G401 (cell line): Measurements from ENCODE around the gene CYP39A1. TPM values are rescaled to one million over a fixed set of nuclear protein-coding genes. Genes with fewer than 3 reads are reported as not detected.
A peak's percentile ranks its signal among the peaks of the same experiment; 100 is the strongest.

Experiments used
- DNase-seq: peaks from one replicate; pipeline ENCODE4 v3.0.0-alpha.2; 2015; ENCODE audit warnings: low spot score
- in situ Hi-C: cut with HindIII; loops from 2 replicates; pipeline ENCODE4 v1.10.0; 2016; ENCODE audit warnings: low sequenced_read_pairs, mixed read lengths
- total RNA-seq: library from RNA; depleted of rRNA; stranded (reverse); fragments of >200 nt; shearing (Covaris generic); gene quantifications from 2 replicates; pipeline ENCODE4 v1.2.3, GENCODE V29; 2014

CYP39A1 gene
- total RNA-seq, 1 experiment from 2014 or later = not detected

- no peak for DNase-seq
- in situ Hi-C loops = no loop called here
Measured at GRCh38 chr6:46528961-46529750, 123.5 kb downstream of the CYP39A1 start.

GRCh38 chr6:46526607-46527006 is 126.0 kb downstream of the CYP39A1 start:
- DNase-seq = peak; percentile 25

GRCh38 chr6:46525583-46525982 is 127.0 kb downstream of the CYP39A1 start:
- in situ Hi-C loops = no loop called here
- DNase-seq = no peak

More at GRCh38 chr6:46526607-46527006, 126.0 kb downstream of the CYP39A1 start:
- in situ Hi-C loops = no loop called here

DNA sequence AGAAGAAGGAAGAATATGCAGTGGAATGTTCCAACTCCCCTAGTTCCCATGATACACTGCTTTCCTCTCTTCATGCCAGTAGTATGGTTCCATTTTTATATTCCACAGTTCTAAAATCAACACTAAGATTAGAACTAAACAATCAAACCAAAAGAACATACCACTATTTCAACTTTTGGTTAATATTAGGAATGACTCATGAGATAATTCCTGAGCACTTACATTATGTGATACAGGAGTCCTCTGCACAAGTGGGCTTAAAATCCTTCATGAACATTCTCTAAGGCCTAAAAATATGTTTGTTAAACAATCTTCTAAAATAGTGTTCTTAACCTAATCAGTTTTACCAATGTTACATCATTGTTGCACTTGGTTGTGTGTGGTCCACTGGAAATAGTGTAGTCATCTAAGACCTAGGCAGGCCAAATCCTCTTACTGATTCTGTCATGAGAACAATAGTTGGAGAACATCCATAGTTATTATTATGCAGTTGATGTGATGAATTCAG is 131.1 kb downstream of the CYP39A1 start:
- no peak for DNase-seq
- in situ Hi-C loops = no loop called here

- in situ Hi-C loops = no loop called here
- DNase-seq = no peak
Measured at GRCh38 chr6:46517202-46517601, 135.4 kb downstream of the CYP39A1 start.

DNA sequence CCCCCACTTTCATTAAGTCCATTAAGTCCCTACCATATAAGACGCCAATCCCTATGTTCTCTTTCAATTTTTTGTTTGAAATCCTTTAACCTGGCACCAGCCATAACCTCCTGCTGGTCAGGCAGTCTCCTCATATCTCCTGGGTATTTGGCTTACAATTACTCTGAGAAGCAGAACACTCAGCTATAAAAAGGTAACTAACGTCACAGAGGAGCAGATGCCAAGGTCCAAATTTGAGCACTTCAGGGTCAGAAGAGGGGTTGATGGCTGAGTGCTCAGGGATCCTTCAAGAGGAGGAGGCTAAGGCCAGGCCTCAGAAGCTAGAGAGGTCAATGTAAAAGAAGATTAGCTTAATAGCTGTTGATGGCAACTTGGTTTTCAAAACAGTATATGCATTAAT is 139.1 kb downstream of the CYP39A1 start:
- in situ Hi-C loops = no loop called here
- DNase-seq = peak; percentile 26

DNA sequence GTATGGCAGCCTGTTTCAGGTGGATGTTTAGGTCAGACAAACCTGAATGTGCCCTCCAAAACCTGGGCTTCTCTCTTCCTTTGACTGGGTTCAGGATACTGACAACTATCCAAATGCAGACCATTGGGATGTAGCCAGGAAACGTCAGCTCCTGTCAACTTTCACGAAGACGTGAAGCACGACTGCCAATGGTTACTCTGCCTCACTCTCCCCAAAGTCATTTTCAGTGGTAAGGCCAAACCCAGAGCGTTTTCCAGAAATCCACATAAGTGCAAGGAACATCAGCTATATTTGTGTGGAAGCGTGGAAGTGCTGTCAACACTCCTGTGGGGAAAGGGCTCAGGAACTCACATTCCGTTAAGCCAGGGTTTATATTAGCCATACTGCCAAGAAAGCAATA is 141.3 kb downstream of the CYP39A1 start:
- in situ Hi-C loops = no loop called here
- no peak for DNase-seq

- no peak for DNase-seq
- in situ Hi-C loops = no loop called here
Measured at GRCh38 chr6:46510651-46511050, 142.0 kb downstream of the CYP39A1 start.

- in situ Hi-C loops = no loop called here
- DNase-seq = no peak
Measured at GRCh38 chr6:46509981-46510510, 142.6 kb downstream of the CYP39A1 start.

- no peak for DNase-seq
- in situ Hi-C loops = no loop called here
Measured at GRCh38 chr6:46509063-46509462, 143.6 kb downstream of the CYP39A1 start.

DNA sequence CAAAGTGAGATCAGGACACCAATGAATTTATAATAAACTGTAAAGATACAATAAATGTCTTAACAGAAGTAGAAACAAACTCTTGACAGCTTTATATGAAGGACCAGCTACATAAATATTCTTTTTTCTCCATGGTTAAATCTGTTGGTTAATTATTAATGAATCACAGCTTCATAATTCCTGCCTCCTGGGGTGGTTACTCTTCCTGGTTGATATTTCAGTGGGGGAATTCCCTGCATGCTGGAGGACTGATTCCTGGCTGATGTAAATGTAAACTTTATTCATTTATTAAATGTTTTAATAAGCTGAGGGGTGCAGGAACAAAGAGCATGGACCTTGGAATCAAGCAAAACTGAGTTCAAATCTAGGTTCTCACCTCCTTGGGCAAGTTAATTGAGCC is 145.2 kb downstream of the CYP39A1 start:
- in situ Hi-C loops = no loop called here
- no peak for DNase-seq

DNA sequence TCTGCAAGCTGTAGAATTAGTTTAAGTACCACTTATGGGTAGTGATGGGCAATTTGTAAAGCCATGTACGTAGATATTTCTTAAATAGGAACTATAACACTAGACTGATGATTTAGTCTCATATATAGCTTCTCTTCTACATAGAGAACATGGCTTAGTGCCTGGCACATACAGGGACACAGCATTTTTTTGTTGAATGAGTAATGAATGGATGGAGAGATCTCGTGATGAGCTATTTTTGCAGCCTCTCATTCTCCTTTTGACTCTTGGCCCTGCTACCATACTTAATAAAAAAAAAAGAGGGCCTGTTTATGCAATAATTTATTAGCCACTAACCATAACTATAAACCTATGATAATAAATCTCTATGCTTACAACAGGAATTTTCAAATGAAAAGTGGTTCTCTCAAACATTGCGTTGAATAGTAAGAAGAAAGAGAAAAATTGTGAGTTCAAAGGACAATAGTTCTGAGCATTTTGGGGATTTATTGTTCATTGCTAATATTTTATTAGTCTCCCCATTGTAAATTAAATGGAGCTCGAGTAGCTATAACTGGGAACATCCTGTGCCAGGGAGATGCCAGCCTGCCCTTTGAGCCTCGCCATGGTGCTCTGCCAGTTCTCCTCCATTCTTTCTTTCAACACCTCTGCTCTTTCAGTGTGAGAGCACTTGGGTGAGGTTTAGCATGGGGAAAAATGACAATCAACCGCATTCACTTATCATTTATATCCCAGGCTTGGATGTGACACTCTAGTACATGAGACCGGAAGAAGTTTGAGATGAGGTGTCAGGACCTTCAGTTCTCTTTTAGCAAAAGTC is 146.7 kb downstream of the CYP39A1 start:
- in situ Hi-C loops = no loop called here
- DNase-seq = no peak

DNA sequence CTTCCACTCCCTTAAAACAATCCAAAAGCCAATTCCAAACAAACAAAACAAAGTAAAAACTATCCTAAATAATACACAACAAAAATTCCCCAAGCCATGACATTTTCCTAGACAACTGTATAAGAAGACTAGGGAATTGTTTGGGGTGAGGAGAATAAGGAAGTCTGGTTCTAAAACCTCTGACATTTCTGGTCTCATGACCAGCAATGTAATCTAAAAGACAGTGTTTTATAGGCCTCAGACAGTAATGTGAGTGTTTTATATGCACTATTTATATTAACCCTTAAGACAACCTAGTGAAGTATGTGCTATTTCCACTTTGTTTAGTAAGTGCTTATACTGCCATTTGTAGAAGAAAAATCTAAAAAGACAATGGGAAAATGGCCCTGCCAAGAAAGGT is 148.4 kb downstream of the CYP39A1 start:
- in situ Hi-C loops = no loop called here
- no peak for DNase-seq

- in situ Hi-C loops = no loop called here
- no peak for DNase-seq
Measured at GRCh38 chr6:46502486-46503119, 150.0 kb downstream of the CYP39A1 start.

DNA sequence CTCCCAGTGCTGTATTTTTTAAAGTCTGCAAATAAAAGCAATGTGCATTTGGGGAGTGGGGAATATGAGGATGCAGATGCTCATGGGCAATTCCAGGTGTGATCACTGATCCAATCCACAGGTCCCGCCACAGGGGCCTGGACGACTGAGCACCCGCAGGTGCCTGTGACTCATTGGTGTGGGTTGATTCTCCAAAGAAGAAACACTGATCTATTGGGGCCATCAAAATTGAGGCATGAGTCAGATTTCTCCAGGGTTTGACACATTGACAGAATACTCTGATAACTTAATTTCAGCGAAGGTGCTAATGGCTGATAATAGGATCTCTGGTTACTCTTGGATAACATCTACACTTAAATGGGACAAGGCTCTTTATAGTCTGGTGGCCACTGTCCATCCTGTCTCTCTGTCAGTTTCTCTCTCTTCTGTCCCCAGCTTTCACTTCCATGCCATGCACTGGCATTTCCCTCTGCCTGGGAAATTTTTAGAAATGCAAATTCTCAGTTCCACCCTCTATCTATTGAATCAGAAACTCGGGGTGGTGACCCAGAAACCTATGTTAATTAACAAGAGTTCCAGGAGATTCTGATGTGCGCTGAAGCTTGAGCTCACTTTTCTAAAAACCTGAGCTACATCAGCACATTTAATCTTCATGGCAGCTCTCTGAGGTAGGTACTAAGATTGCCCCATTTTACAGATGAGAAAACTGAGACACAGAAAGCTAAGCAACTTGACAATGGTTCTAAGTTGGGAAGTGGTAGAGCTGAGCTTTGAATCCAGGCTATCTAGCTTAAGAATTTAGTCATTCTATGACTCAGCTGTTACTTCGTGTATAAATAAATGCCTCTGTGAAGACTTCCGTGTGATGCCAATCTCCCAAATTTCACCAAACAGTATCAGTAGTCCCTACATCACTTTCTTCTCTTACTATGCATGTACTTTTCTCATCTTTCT is 151.2 kb downstream of the CYP39A1 start:
- DNase-seq = no peak
- in situ Hi-C loops = no loop called here

- in situ Hi-C loops = no loop called here
- no peak for DNase-seq
Measured at GRCh38 chr6:46500382-46500781, 152.2 kb downstream of the CYP39A1 start.
